ENCODE measurements around the gene DLX3. TPM values are rescaled to one million over a fixed set of nuclear protein-coding genes. Genes with fewer than 3 reads are reported as not detected.

DLX3 gene
- polyA plus RNA-seq, 1 of the 3 experiments (the other 2 are of a cell fraction): not detected

DNA sequence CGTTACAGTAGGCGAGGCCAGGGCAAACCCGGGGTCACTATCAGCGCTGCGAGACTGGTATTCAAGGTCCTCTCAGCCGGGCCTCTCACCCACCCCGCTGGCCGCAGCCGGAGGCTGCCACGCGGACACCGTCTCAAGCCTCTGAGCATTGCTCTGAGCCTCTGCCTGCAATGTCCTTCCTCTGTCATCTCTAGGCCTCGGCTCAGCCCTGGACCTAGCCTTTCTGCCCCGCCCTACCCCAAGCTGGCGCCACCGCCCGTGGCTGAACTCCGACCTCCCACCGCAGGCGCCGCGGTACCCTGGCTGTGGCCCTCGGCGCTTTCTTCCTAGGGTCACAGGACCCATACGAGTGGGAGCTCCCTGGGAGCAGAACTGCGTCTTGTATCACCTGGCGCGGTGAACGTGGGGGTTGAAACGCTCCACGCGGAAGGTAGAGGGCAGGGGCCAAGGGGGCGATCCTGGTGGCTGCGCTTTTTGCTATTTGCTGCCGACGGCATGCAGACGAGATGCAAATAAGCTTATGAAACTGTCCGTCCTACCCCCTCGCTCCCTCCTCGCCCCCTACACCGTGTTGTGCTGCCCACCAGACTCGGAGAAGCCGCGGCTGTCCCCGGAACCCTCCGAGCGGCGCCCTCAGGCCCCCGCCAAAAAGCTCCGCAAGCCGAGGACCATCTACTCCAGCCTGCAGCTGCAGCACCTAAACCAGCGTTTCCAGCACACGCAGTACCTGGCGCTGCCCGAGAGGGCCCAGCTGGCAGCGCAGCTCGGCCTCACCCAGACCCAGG is 22.3 kb downstream of the DLX3 start:
- no peak for DNase-seq
- Histone ChIP-seq H3K79me2 (ENCODE audit: insufficient read depth) (no peaks in the 10 kb centered on the region), H3K9ac (no peak overlapping the region), H3F3A (replicated peaks; ENCODE audit: insufficient read depth) (no peaks in the 10 kb centered on the region), H2AFZ (ENCODE audit: low read depth) (no peak overlapping the region), H3K9me2 (no peaks in the 10 kb centered on the region), H3K27me3 (ENCODE audit: insufficient read depth) (peaks cover 100% of the 10 kb centered on the region), H3K9me3 (no peaks in the 10 kb centered on the region), H3K36me3 (replicated peaks in 1 of 2; ENCODE audit: control insufficient read depth in 1 of 2, insufficient read depth in 2 of 2, low read length in 1 of 2) (no peaks in the 10 kb centered on the region), H3K4me2 (peak overlapping the region; percentile 43; the same call in 1 of the 2 replicates), H4K20me1 (ENCODE audit: insufficient read depth) (no peaks in the 10 kb centered on the region; the same call in 1 of the 2 replicates), H3K4me1 (ENCODE audit: control insufficient read depth in 1 of 2, insufficient read depth in 2 of 2, low read depth in 1 of 2, low read length in 1 of 2) (peaks cover 0 to 13% of the 10 kb centered on the region in 2 experiments; a peak in 1 of 4 replicates), H3K4me3 (ENCODE audit: low read depth in 2 of 2, low read length in 1 of 2) (no peak overlapping the region), H3K27ac (ENCODE audit: low read depth in 2 of 2, low read length in 1 of 2) (no peak overlapping the region)
- WGBS (ENCODE audit: low lambda C conversion rate): 26% methylated on average over 40 of the region's 57 CpGs
- TF ChIP-seq, protein P1, sequence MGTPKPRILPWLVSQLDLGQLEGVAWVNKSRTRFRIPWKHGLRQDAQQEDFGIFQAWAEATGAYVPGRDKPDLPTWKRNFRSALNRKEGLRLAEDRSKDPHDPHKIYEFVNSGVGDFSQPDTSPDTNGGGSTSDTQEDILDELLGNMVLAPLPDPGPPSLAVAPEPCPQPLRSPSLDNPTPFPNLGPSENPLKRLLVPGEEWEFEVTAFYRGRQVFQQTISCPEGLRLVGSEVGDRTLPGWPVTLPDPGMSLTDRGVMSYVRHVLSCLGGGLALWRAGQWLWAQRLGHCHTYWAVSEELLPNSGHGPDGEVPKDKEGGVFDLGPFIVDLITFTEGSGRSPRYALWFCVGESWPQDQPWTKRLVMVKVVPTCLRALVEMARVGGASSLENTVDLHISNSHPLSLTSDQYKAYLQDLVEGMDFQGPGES (IDR thresholded peaks at IDR 0.05; ENCODE audit: low read depth, low read length): no peak
- peak; percentile 69; the same call in 1 of the 2 replicates for TF ChIP-seq EZH2phosphoT487 (IDR thresholded peaks at IDR 0.05; ENCODE audit: borderline replicate concordance, low read depth)
- POLR2A ChIA-PET: no interaction called here
- CTCF ChIA-PET: interaction anchor here (0.6 to 55.0 kb wide), 12 partner anchors 11 to 416 kb away, joined by 3 to 1225 read pairs (median 6); partner anchors contain the start of gene DLX3

DNA sequence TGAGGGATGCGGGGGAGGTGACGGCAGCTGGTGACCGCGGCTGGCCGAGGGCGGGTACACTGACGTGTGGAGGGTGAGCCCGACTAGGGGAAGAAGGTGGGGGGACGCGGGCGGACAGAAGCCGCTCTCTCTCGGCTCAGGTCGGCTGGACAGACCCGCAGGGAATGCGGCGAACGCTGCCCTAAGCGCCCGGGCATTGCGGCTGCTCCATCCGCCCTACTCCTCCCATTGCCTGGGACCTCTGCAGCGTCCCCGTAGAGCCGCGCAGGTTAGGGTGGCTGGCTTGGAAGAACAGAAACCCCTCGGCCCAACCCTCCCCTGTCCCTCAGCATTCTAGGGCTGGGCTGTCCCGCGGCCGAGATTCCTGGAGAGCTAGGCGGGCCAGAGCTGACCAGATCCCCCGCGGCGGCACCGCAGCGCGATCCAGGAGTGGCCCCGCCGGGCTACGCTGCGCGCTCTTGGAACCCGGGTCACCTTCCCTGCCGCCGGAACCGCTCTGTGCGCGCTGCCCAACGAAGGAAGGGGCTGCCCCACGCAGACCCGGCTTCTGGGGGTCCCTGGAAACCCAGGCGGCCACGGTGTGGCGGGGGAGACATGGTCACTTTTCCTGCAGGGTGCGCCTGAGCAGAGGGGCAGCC is 23.1 kb downstream of the DLX3 start:
- peaks cover 100% of the 10 kb centered on the region for H3K27me3 ChIP-seq (ENCODE audit: insufficient read depth)
- CTCF ChIA-PET: interaction anchor here (0.7 to 55.0 kb wide), 6 partner anchors 10 to 115 kb away, joined by 3 to 1225 read pairs (median 22); partner anchors contain the start of gene DLX3
- POLR2A ChIA-PET: no interaction called here

DNA sequence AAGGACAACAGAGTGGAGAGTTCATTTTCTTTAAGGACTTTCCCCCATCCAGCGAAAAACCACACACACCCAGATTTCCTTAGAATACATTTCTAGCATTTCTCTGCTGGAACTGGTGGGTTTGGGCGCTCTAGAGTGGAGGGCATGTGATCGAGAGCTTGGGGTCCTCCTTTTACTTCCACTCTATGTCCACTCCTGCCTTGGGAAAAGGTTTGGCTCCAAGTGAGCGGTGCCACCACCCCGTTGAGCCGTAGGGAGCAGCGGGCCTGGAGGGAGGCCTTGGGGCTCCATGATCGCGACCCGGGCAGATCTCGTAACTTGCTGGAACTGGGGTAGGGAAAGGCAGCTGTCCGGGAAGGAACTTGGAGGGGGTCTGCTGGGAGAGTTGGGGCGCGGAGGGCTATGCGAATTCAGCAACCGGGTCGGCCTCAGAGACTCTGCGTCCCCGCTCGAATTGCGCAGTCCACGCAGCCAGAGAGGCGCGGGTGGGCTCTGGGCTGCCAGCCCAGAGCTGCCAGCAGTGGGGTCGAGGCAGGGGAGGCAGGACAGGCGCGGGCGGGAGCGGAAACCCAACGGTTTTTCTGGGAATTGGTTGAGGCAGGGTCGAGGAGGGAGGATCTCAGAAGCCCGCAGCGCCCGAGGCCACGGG is 23.7 kb downstream of the DLX3 start:
- WGBS (ENCODE audit: low lambda C conversion rate): 22% methylated on average over 25 of the region's 35 CpGs
- POLR2A ChIA-PET: interaction anchor here (0.6 kb wide), 1 partner anchor 10 kb away, joined by 3 read pairs; no protein-coding TSS in a partner anchor
- H2AFZ ChIP-seq (ENCODE audit: low read depth): no peak overlapping the region

More for the DNA sequence above, 23.1 kb downstream of the DLX3 start:
- Histone ChIP-seq H3K4me3 (ENCODE audit: low read depth in 2 of 2, low read length in 1 of 2) (no peak overlapping the region; a peak in 1 of 4 replicates), H3K9ac (no peak overlapping the region), H3K9me2 (no peaks in the 10 kb centered on the region), H4K20me1 (ENCODE audit: insufficient read depth) (no peaks in the 10 kb centered on the region; the same call in 1 of the 2 replicates), H3K79me2 (ENCODE audit: insufficient read depth) (no peaks in the 10 kb centered on the region), H3K4me2 (peak overlapping the region; percentile 43; the same call in 1 of the 2 replicates), H3F3A (replicated peaks; ENCODE audit: insufficient read depth) (no peaks in the 10 kb centered on the region), H3K36me3 (replicated peaks in 1 of 2; ENCODE audit: control insufficient read depth in 1 of 2, insufficient read depth in 2 of 2, low read length in 1 of 2) (no peaks in the 10 kb centered on the region), H3K9me3 (no peaks in the 10 kb centered on the region), H2AFZ (ENCODE audit: low read depth) (no peak overlapping the region), H3K27ac (ENCODE audit: low read depth in 2 of 2, low read length in 1 of 2) (no peak overlapping the region), H3K4me1 (ENCODE audit: control insufficient read depth in 1 of 2, insufficient read depth in 2 of 2, low read depth in 1 of 2, low read length in 1 of 2) (peaks cover 0 to 13% of the 10 kb centered on the region in 2 experiments; a peak in 1 of 4 replicates)
- TF ChIP-seq JUND (IDR thresholded peaks at IDR 0.05) (no peak), EZH2phosphoT487 (IDR thresholded peaks at IDR 0.05; ENCODE audit: borderline replicate concordance, low read depth) (peak; percentile 77)
- DNase-seq: peak; percentile 79
- under 1% methylated on average over 25 of the region's 55 CpGs for WGBS (ENCODE audit: low lambda C conversion rate)

More for the DNA sequence above, 23.7 kb downstream of the DLX3 start:
- no peaks in the 10 kb centered on the region; the same call in 1 of the 2 replicates for H4K20me1 ChIP-seq (ENCODE audit: insufficient read depth)
- H3K27ac ChIP-seq (ENCODE audit: low read depth in 2 of 2, low read length in 1 of 2): no peak overlapping the region
- no peaks in the 10 kb centered on the region for H3K9me3 ChIP-seq
- H3K27me3 ChIP-seq (ENCODE audit: insufficient read depth): peaks cover 100% of the 10 kb centered on the region
- no peak for DNase-seq
- peaks cover 0 to 13% of the 10 kb centered on the region in 2 experiments; a peak in 1 of 4 replicates for H3K4me1 ChIP-seq (ENCODE audit: control insufficient read depth in 1 of 2, insufficient read depth in 2 of 2, low read depth in 1 of 2, low read length in 1 of 2)
- H3K4me2 ChIP-seq: peak overlapping the region; percentile 43; the same call in 1 of the 2 replicates
- CTCF ChIA-PET: interaction anchor here (0.7 to 55.0 kb wide), 6 partner anchors 8 to 91 kb away, joined by 3 to 1225 read pairs (median 18); partner anchors contain the start of gene DLX3
- no peaks in the 10 kb centered on the region for H3K79me2 ChIP-seq (ENCODE audit: insufficient read depth)
- no peak overlapping the region for H3K9ac ChIP-seq
- no peaks in the 10 kb centered on the region for H3F3A ChIP-seq (replicated peaks; ENCODE audit: insufficient read depth)
- no peak overlapping the region; a peak in 1 of 4 replicates for H3K4me3 ChIP-seq (ENCODE audit: low read depth in 2 of 2, low read length in 1 of 2)
- H3K9me2 ChIP-seq: no peaks in the 10 kb centered on the region
- TF ChIP-seq CHD2 (IDR thresholded peaks at IDR 0.05; ENCODE audit: low read length, partially characterized antibody) (no peak), FOSL2 (IDR thresholded peaks at IDR 0.05; ENCODE audit: borderline replicate concordance, low read depth) (no peak), RAD21 (IDR thresholded peaks at IDR 0.05; ENCODE audit: low read length) (no peak), JUND (IDR thresholded peaks at IDR 0.05) (no peak)
- TF ChIP-seq, protein P2, sequence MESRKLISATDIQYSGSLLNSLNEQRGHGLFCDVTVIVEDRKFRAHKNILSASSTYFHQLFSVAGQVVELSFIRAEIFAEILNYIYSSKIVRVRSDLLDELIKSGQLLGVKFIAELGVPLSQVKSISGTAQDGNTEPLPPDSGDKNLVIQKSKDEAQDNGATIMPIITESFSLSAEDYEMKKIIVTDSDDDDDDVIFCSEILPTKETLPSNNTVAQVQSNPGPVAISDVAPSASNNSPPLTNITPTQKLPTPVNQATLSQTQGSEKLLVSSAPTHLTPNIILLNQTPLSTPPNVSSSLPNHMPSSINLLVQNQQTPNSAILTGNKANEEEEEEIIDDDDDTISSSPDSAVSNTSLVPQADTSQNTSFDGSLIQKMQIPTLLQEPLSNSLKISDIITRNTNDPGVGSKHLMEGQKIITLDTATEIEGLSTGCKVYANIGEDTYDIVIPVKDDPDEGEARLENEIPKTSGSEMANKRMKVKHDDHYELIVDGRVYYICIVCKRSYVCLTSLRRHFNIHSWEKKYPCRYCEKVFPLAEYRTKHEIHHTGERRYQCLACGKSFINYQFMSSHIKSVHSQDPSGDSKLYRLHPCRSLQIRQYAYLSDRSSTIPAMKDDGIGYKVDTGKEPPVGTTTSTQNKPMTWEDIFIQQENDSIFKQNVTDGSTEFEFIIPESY (IDR thresholded peaks at IDR 0.05; ENCODE audit: borderline replicate concordance, low read depth): no peak
- TF ChIP-seq, protein P3, sequence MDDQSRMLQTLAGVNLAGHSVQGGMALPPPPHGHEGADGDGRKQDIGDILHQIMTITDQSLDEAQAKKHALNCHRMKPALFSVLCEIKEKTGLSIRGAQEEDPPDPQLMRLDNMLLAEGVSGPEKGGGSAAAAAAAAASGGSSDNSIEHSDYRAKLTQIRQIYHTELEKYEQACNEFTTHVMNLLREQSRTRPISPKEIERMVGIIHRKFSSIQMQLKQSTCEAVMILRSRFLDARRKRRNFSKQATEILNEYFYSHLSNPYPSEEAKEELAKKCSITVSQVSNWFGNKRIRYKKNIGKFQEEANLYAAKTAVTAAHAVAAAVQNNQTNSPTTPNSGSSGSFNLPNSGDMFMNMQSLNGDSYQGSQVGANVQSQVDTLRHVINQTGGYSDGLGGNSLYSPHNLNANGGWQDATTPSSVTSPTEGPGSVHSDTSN (IDR thresholded peaks at IDR 0.05): no peak
- TF ChIP-seq, protein P4, sequence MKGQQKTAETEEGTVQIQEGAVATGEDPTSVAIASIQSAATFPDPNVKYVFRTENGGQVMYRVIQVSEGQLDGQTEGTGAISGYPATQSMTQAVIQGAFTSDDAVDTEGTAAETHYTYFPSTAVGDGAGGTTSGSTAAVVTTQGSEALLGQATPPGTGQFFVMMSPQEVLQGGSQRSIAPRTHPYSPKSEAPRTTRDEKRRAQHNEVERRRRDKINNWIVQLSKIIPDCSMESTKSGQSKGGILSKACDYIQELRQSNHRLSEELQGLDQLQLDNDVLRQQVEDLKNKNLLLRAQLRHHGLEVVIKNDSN (IDR thresholded peaks at IDR 0.05; ENCODE audit: borderline replicate concordance, low read depth): no peak
- no peaks in the 10 kb centered on the region for H3K36me3 ChIP-seq (replicated peaks in 1 of 2; ENCODE audit: control insufficient read depth in 1 of 2, insufficient read depth in 2 of 2, low read length in 1 of 2)
